Left ventricle myocardium inferior (tissue), 1 donor: Measurements from ENCODE around the gene NT5DC4. TPM values are rescaled to one million over a fixed set of nuclear protein-coding genes. Genes with fewer than 3 reads are reported as not detected.

ENCODE experiments used
- DNase-seq: peaks from one replicate; pipeline ENCODE4 v3.0.0-alpha.2; 2020
- H3K27ac ChIP-seq: fragments of 200-600 bp; replicated peaks from 2 replicates; pipeline ENCODE4 v1.8.0; 2021
- H3K27me3 ChIP-seq: fragments of 200-600 bp; 2 replicates; pipeline ENCODE4 v1.8.0; 2021; ENCODE audit warnings: low read depth
- H3K36me3 ChIP-seq: fragments of 200-600 bp; 2 replicates; pipeline ENCODE4 v1.8.0; 2021
- H3K4me1 ChIP-seq: fragments of 200-600 bp; 2 replicates; pipeline ENCODE4 v1.8.0; 2021
- H3K4me3 ChIP-seq: fragments of 200-600 bp; 2 replicates; pipeline ENCODE4 v1.8.0; 2021; ENCODE audit warnings: mild to moderate bottlenecking, moderate library complexity
- H3K9me3 ChIP-seq: fragments of 200-600 bp; replicated peaks from 2 replicates; pipeline ENCODE4 v1.8.0; 2021
- intact Hi-C: fragments of 100-400 bp; cut with micrococcal nuclease; formaldehyde crosslinking; loops from one replicate; pipeline ENCODE4 v1.11.0; 2022
- total RNA-seq: library from RNA; stranded (reverse); fragmentation: NEBNext Ultra II Directional; extraction: Animal tissue kit (Norgen Biotek cat#: 25700); gene quantifications from one replicate; pipeline ENCODE4 v1.2.1, GENCODE V29; 2021
- TF ChIP-seq, protein P1 (sequence below): fragments of 200-600 bp; IDR thresholded peaks from 2 replicates; pipeline ENCODE4 v1.8.0; 2021; ENCODE audit warnings: antibody characterized with exemption, mild to moderate bottlenecking, borderline replicate concordance
- donor health status: DM: no; HTN: yes; CAD: no; lungs with severe emphysema.

Gene NT5DC4
- total RNA-seq, 1 donor from 2014 or later, result not detected

DNA sequence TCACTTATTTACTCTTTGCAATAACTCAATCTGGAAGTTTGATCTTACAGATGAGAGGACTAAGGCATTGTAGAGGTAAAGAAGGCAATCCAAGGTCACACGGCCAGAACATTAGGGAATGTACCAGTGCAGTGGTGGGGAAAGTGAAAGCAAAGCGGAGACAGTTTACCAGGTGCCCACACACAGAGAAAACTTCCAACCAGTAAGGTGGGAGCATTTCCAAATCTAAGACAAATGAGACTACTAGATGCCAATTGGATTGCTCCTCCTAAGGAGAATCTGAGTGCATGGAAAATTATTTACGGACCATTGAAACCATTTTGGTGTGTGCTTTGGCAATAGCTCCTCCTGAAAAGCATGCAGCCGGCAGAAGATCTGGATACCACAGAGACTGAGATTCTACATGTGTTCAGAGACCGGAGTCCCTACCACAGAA lies 40.1 kb upstream of the NT5DC4 start:
- H3K36me3 ChIP-seq, result no peaks in the 10 kb centered on the region
- no peaks in the 10 kb centered on the region for H3K27me3 ChIP-seq
- H3K9me3 ChIP-seq, result no peaks in the 10 kb centered on the region
- intact Hi-C loops, result loop anchor here (10.0 kb wide), 1 partner anchor 56 kb away; no protein-coding TSS in a partner anchor
- no peak overlapping the region for H3K27ac ChIP-seq
- no peak overlapping the region for H3K4me3 ChIP-seq
- TF ChIP-seq, protein P1, sequence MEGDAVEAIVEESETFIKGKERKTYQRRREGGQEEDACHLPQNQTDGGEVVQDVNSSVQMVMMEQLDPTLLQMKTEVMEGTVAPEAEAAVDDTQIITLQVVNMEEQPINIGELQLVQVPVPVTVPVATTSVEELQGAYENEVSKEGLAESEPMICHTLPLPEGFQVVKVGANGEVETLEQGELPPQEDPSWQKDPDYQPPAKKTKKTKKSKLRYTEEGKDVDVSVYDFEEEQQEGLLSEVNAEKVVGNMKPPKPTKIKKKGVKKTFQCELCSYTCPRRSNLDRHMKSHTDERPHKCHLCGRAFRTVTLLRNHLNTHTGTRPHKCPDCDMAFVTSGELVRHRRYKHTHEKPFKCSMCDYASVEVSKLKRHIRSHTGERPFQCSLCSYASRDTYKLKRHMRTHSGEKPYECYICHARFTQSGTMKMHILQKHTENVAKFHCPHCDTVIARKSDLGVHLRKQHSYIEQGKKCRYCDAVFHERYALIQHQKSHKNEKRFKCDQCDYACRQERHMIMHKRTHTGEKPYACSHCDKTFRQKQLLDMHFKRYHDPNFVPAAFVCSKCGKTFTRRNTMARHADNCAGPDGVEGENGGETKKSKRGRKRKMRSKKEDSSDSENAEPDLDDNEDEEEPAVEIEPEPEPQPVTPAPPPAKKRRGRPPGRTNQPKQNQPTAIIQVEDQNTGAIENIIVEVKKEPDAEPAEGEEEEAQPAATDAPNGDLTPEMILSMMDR, result no peak
- peaks cover 4% of the 10 kb centered on the region for H3K4me1 ChIP-seq
- no peak for DNase-seq

DNA sequence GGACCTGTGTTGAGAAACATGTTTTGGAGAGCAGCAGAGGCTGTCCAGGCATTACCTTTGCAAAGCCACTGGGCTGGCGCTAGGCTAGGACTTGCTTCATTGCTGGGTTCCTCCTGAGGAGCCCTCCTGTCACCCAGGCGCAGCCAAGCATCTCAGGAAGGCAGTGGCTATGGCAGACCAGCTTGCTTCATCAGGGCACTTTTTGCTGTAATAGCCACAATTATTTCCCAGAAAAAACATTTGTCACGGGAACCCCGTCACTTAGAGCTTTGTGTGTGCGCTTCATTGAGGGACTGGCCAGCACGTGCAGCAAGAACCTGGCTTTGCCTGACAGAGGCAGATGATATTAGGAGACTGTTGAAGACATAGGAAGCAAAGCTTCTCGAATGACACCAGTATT lies 38.7 kb upstream of the NT5DC4 start:
- no peak overlapping the region for H3K27ac ChIP-seq
- intact Hi-C loops, result loop anchor here (10.0 kb wide), 1 partner anchor 57 kb away; no protein-coding TSS in a partner anchor
- TF ChIP-seq, protein P1, result no peak
- no peaks in the 10 kb centered on the region for H3K27me3 ChIP-seq
- H3K4me1 ChIP-seq, result peaks cover 4% of the 10 kb centered on the region
- no peak for DNase-seq
- H3K36me3 ChIP-seq, result no peaks in the 10 kb centered on the region
- no peak overlapping the region for H3K4me3 ChIP-seq
- H3K9me3 ChIP-seq, result no peaks in the 10 kb centered on the region

DNA sequence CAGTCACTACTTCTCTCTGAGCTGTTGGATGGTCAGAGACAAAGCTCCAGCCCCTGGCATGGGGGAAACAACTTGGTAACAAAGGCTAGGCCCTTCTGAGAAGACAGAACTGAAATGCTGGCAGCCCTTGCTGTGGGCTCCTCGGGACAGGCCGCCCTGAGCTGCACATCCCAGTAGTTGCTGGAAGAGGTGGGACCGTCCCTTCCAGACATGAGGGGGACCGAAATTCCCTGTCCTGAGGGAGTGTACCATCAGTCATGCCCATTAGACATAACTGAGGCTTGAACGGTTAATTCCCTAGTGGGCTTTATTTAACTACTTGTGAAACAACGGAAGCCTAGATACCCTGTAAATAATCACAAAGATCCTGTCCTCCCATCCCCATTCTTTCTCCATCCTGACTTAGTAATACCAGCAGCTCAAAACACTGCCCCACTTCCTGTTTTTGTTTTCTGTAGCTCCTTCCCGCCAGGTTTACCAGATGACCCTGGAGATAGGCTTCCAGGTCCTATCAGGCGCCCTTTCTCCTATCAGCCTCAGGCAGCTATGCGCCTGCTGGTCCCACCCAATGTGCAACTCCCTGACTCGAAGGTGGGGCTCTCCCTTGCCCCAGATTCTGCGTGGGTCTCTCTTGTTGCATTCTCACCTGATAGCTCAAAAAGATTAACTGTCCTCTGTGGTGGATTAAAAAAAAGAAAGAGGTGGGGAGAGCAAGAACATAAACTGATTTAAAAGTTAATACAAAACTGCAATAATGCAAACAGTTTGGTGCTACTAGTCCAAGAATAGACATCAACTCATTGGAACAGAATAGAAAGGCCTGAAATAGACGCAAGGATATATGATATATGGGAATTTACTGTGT lies 37.0 kb upstream of the NT5DC4 start:
- intact Hi-C loops, result loop anchor here (10.0 kb wide), 1 partner anchor 59 kb away; no protein-coding TSS in a partner anchor
- Histone ChIP-seq H3K27ac (no peak overlapping the region), H3K27me3 (no peaks in the 10 kb centered on the region), H3K36me3 (no peaks in the 10 kb centered on the region), H3K4me3 (no peak overlapping the region), H3K9me3 (no peaks in the 10 kb centered on the region), H3K4me1 (peaks cover 4% of the 10 kb centered on the region)
- TF ChIP-seq, protein P1, result no peak
- no peak for DNase-seq

DNA sequence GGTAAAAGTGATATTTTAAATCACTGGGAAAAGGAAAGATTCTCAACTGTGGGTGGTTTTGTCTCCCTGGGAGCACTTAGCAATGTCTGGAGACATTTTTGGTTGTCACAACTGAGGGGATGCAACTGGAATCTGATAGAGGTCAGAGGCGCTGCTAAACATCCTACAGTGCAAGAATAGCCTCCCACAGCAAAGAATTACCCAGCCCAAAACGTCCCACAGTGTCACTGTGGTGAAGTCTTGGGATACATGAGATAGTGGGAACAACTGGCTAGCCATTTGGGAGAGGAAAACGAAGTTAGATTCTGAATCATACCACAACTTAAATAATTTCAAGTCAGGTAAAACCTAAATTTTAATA lies 36.4 kb upstream of the NT5DC4 start:
- H3K27ac ChIP-seq, result no peak overlapping the region
- peaks cover 4% of the 10 kb centered on the region for H3K4me1 ChIP-seq
- no peaks in the 10 kb centered on the region for H3K36me3 ChIP-seq
- no peaks in the 10 kb centered on the region for H3K27me3 ChIP-seq
- H3K4me3 ChIP-seq, result no peak overlapping the region
- TF ChIP-seq, protein P1, result no peak
- no peaks in the 10 kb centered on the region for H3K9me3 ChIP-seq
- DNase-seq, result no peak
- intact Hi-C loops, result loop anchor here (10.0 kb wide), 1 partner anchor 60 kb away; no protein-coding TSS in a partner anchor

DNA sequence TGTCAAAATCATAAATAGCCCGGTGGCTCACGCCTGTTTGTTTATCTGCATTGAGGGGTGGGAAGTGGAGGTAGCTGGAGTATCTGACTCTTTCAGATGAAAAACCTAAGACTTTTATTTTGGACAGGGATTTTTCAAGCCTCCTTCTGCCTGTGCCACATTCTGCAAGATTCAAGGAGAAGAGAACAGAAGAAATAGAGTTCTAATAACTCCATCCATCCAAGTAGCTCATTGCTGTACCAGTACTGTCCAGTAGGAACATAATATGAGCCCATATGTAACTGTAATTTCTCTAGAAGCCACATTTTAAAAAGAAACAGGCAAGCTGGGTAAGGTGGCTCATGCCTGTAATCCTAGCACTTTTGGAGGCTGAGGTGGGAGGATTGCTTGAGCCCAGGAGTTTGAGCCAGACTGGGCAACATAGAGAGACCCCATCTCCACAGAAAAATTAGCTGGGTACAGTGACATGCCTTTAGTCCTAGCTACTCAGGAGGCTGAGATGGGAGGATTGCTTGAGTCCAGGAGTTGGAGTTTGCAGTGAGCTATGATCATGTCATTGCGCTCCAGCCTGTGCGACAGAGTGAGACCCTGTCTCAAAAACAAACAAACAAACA lies 35.4 kb upstream of the NT5DC4 start:
- TF ChIP-seq, protein P1, result no peak
- Histone ChIP-seq H3K4me1 (peaks cover 4% of the 10 kb centered on the region), H3K9me3 (no peaks in the 10 kb centered on the region), H3K4me3 (no peak overlapping the region), H3K27me3 (no peaks in the 10 kb centered on the region), H3K36me3 (no peaks in the 10 kb centered on the region), H3K27ac (no peak overlapping the region)
- DNase-seq, result no peak
- intact Hi-C loops, result loop anchor here (10.0 kb wide), 1 partner anchor 61 kb away; no protein-coding TSS in a partner anchor
